Frontal cortex (tissue), 4 donors: Measurements from ENCODE around the gene KMT2B. TPM values are rescaled to one million over a fixed set of nuclear protein-coding genes. Genes with fewer than 3 reads are reported as not detected.
"Not testable (repeated sequence)": the region's sequence is repeated elsewhere in the genome, so short reads cannot be mapped to it uniquely, and the experiment has no call there.

Experiments
- DNase-seq, 2 donors: peaks; one replicate each; pipeline ENCODE4 v3.0.0; 2012; ENCODE audit warnings: low spot score in 2 of 2
- FAIRE-seq: peaks from 2 replicates; lab custom pipeline; 2012; peaks lifted over from hg19 to GRCh38; lab: Jason Lieb, UNC
- total RNA-seq: library from RNA; depleted of rRNA; stranded (reverse); fragments of >200 nt; gene quantifications from one replicate; pipeline ENCODE4 v1.2.3, GENCODE V29; 2014
- donor health status: control.
- donor health status: control.
- donor health status: control.

Gene KMT2B
- total RNA-seq, 1 donor from 2014 or later = 3.7 TPM

- not testable (repeated sequence) for DNase-seq, FAIRE-seq
Observed at GRCh38 chr19:35724132-35724531, 6.3 kb downstream of the KMT2B start.

- no peak for FAIRE-seq
- DNase-seq = no peak
Observed at GRCh38 chr19:35724560-35724959, 6.8 kb downstream of the KMT2B start.

GRCh38 chr19:35725216-35725861 lies 7.5 kb downstream of the KMT2B start:
- FAIRE-seq (no peak), DNase-seq (no peak)

DNA sequence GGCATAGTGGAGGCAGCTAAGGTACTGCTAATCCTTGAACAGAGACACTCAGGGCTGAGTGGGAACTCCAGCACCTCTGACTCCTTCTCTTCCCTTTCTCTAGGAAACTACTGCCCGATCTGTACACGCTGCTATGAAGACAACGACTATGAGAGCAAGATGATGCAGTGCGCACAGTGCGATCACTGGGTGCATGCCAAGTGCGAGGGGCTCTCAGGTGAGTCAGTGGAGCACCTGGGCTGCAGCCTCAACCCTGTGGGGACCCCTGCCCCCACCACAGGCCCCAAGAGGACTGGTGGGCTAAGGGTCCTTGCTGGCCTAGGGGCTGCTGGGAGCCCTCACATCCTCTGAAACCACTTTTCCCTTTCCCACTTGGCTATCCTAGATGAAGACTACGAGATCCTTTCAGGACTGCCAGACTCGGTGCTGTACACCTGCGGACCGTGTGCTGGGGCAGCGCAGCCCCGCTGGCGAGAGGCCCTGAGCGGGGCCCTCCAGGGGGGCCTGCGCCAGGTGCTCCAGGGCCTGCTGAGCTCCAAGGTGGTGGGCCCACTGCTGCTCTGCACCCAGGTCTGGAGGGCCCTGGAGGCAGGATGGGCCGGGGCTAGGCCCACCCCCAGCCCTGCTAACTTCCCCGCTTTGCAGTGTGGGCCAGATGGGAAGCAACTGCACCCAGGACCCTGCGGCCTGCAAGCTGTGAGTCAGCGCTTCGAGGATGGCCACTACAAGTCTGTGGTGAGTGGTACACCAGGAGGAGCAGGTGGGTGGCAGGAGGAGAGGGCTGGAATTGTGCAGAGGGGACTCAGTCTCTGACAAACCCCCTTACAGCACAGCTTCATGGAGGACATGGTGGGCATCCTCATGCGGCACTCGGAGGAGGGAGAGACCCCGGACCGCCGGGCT lies 9.5 kb downstream of the KMT2B start:
- DNase-seq = no peak
- no peak for FAIRE-seq

DNA sequence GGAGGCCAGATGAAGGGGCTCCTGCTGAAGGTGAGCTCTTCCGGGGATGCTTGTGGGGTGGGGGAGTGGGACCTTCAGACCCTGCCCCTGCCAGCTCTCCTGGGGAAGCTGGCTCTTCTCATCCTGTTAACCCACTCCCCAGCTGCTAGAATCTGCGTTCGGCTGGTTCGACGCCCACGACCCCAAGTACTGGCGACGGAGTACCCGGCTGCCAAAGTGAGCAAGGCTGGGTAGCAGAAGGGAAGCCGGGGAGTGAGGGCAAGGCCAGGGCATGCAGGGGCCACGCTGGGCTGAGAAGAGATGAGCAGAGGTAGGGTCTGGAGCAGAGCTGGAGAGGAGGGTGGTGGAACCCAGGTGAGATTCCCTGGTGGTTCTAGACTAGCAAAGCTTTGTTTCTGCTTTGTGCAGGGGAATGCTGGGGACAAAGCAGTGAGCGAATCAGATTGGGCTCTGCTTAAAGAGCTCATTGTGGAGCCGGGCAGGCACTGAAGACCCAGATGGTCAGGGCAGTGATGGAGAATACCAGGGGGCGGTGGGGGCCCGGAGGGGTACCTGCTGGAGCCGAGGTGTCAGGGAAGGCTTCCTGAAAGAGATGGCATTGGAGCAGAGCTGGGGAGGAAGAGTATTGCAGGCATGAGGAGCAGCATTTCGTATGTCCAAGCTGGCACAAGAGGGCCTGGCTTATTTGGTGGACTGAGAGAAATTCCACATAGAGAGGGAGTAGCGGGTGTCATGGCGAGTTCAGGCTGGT lies 10.3 kb downstream of the KMT2B start:
- DNase-seq (no peak), FAIRE-seq (no peak)

DNA sequence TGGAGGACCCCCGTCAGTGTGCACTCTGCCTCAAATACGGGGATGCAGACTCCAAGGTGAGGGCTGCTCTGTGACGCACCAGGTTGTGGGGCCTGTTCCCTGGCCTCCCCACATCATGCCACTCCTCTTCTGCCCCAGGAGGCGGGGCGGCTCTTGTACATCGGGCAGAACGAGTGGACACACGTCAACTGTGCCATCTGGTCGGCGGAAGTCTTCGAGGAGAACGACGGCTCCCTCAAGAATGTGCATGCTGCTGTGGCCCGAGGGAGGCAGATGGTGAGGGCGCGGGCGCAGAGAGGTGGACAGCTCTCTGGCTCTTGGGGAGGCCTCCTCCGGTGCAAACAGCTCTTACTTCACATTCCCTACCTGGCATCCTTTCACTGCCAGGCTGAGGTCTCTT lies 11.2 kb downstream of the KMT2B start:
- DNase-seq (no peak), FAIRE-seq (no peak)

GRCh38 chr19:35729763-35730162 lies 12.0 kb downstream of the KMT2B start:
- DNase-seq (no peak), FAIRE-seq (no peak)

- FAIRE-seq (no peak), DNase-seq (no peak)
Observed at GRCh38 chr19:35730326-35730725, 12.5 kb downstream of the KMT2B start.

DNA sequence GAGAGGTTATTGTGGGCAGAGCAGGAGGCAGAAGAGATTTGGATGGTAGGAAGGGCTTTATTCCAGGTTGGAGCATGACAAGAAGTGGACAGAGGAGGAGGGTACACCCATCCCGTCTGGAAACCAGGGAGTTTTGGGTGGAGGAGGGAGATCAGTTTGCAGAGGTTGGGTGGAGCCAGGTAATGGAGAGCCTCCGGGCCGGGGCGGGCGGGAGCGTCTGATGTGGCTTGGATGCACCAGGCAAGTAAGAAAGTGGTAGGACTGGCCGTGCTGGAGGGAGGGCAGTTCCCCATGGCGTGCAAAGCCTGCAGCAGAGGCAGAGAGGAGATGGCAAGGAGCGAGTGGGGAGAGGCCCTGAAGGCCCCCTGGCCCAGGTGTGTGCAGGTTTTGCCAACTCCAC lies 13.6 kb downstream of the KMT2B start:
- FAIRE-seq = no peak
- no peak for DNase-seq

DNA sequence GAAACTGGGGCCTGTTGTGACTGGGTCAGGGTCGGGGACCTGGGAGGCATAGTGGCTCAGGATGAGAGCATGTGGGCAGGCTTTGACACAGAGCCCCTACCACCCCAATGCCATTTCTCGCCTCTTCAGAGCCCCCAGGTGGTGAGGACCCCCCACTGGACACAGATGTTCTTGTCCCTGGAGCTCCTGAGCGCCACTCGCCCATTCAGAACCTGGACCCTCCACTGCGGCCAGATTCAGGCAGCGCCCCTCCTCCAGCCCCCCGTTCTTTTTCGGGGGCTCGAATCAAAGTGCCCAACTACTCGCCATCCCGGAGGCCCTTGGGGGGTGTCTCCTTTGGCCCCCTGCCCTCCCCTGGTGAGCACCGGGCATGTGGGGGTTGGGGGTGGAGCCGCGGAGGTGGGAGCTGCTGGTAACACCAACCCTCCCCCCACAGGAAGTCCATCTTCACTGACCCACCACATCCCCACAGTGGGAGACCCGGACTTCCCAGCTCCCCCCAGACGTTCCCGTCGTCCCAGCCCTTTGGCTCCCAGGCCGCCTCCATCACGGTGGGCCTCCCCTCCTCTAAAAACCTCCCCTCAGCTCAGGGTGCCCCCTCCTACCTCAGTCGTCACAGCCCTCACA lies 14.1 kb downstream of the KMT2B start:
- FAIRE-seq (no peak), DNase-seq (no peak)

- FAIRE-seq (no peak), DNase-seq (no peak)
Observed at GRCh38 chr19:35732540-35733179, 14.9 kb downstream of the KMT2B start.

DNA sequence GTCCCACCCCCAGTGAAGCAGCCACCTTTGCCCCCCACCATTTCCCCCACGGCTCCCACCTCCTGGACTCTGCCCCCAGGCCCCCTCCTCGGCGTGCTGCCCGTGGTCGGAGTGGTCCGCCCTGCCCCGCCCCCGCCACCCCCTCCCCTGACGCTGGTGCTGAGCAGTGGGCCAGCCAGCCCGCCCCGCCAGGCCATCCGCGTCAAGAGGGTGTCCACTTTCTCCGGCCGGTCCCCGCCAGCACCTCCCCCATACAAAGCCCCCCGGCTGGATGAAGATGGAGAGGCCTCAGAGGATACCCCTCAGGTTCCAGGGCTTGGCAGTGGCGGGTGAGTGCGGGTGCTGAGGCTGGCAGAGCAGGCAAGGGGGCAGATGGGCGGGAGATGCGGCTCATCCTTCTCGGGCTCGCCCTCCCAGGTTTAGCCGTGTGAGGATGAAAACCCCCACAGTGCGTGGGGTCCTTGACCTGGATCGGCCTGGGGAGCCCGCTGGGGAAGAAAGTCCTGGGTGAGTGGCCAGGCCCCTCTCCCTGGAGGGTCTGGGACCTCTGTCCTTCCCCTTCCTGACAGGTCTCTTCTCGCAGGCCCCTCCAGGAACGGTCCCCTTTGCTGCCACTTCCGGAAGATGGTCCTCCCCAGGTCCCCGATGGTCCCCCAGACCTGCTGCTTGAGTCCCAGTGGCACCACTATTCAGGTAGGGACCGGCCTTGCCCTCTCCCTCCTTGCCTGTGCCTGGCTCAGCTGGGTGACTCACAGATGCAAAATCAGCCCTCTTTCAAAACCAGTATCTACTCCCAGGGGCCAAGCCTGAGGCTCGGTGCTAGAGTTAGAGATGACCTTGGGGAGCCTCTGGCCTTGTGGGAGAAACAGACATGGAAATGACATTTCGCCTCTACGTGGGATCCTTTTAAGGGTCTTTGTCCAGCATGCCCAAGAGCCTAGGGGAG lies 15.7 kb downstream of the KMT2B start:
- no peak for DNase-seq
- FAIRE-seq = no peak

- DNase-seq = no peak
- no peak for FAIRE-seq
Observed at GRCh38 chr19:35734273-35734672, 16.5 kb downstream of the KMT2B start.

GRCh38 chr19:35734889-35735288 lies 17.1 kb downstream of the KMT2B start:
- no peak for FAIRE-seq
- no peak for DNase-seq

GRCh38 chr19:35736913-35737886 lies 19.4 kb downstream of the KMT2B start:
- DNase-seq = no peak
- FAIRE-seq = no peak

DNA sequence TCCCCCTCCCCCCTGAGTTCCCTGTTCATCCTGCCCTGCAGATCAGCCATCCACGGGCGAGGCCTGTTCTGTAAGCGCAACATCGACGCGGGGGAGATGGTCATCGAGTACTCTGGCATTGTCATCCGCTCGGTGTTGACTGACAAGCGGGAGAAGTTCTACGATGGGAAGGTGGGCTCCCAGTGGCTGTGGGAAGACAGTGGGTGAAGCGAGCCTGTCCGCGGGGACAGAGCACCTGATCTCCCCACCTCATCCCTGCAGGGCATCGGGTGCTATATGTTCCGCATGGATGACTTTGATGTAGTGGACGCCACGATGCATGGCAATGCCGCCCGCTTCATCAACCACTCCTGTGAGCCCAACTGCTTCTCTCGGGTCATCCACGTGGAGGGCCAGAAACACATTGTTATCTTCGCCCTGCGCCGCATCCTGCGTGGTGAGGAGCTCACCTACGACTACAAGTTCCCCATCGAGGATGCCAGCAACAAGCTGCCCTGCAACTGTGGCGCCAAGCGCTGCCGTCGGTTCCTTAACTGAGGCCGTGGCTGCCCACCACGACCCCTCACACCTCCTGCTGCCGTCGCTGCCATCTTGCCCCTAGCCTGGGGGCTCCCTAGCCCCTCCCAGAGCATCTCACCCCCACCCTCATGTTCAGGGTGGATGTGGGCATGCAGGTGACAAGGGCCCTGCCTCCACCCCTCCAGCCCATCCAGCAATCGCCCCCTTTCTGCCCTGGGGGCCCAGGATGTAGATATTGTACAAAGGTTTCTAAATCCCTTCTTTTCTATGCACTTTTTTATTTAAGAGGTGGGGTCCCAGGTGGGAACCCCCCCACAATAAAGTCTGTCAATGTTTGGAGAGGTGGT lies 20.5 kb downstream of the KMT2B start:
- FAIRE-seq (no peak), DNase-seq (no peak)

DNA sequence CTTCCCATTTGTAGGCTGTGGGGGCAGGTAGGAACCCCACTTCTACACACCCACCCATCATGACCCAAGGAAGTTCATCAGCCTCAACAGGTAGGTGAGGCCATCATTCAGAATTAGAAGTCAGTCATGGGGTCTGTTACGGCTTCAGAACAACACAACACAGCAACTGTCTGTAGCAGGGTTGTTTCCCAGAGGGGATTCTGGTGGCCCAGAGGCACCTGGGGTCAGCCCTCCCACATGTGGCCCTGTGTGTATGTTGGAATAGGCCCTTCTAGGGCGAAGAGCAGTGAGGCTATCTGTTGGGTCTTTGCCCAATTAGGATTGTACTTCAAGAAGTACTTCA lies 21.1 kb downstream of the KMT2B start:
- FAIRE-seq (no peak), DNase-seq (no peak)
